Measurements from ENCODE around the gene DYSF.

DNA sequence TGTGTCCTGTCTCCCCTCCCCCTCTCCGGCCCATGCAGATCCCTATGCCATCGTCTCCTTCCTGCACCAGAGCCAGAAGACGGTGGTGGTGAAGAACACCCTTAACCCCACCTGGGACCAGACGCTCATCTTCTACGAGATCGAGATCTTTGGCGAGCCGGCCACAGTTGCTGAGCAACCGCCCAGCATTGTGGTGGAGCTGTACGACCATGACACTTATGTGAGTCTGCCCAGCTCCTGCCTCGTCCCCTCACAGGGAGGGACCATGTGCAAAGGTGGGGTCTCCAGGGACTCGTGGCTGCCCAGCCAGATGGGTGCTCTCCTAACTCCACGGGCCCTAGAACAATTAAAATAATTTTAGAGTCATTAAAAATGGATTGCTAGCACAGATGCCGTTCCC, 145.2 kb downstream of the DYSF start:
- TF ChIP-seq, protein P1, sequence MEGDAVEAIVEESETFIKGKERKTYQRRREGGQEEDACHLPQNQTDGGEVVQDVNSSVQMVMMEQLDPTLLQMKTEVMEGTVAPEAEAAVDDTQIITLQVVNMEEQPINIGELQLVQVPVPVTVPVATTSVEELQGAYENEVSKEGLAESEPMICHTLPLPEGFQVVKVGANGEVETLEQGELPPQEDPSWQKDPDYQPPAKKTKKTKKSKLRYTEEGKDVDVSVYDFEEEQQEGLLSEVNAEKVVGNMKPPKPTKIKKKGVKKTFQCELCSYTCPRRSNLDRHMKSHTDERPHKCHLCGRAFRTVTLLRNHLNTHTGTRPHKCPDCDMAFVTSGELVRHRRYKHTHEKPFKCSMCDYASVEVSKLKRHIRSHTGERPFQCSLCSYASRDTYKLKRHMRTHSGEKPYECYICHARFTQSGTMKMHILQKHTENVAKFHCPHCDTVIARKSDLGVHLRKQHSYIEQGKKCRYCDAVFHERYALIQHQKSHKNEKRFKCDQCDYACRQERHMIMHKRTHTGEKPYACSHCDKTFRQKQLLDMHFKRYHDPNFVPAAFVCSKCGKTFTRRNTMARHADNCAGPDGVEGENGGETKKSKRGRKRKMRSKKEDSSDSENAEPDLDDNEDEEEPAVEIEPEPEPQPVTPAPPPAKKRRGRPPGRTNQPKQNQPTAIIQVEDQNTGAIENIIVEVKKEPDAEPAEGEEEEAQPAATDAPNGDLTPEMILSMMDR (IDR thresholded peaks at IDR 0.05), result no peak
- TF ChIP-seq POLR2AphosphoS5 (IDR thresholded peaks at IDR 0.05; ENCODE audit: low read depth, low read length), result no peak
